Measurements from ENCODE around the gene SYNPO2. TPM values are rescaled to one million over a fixed set of nuclear protein-coding genes. Genes with fewer than 3 reads are reported as not detected.

SYNPO2 gene, protein sequence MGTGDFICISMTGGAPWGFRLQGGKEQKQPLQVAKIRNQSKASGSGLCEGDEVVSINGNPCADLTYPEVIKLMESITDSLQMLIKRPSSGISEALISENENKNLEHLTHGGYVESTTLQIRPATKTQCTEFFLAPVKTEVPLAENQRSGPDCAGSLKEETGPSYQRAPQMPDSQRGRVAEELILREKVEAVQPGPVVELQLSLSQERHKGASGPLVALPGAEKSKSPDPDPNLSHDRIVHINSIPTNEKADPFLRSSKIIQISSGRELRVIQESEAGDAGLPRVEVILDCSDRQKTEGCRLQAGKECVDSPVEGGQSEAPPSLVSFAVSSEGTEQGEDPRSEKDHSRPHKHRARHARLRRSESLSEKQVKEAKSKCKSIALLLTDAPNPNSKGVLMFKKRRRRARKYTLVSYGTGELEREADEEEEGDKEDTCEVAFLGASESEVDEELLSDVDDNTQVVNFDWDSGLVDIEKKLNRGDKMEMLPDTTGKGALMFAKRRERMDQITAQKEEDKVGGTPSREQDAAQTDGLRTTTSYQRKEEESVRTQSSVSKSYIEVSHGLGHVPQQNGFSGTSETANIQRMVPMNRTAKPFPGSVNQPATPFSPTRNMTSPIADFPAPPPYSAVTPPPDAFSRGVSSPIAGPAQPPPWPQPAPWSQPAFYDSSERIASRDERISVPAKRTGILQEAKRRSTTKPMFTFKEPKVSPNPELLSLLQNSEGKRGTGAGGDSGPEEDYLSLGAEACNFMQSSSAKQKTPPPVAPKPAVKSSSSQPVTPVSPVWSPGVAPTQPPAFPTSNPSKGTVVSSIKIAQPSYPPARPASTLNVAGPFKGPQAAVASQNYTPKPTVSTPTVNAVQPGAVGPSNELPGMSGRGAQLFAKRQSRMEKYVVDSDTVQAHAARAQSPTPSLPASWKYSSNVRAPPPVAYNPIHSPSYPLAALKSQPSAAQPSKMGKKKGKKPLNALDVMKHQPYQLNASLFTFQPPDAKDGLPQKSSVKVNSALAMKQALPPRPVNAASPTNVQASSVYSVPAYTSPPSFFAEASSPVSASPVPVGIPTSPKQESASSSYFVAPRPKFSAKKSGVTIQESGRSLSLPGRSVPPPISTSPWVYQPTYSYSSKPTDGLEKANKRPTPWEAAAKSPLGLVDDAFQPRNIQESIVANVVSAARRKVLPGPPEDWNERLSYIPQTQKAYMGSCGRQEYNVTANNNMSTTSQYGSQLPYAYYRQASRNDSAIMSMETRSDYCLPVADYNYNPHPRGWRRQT
- 0.10 and 0.46 TPM in 2 replicates for total RNA-seq (2014; rRNA removed; shearing (Covaris generic); ENCODE audit: low replicate concordance)

DNA sequence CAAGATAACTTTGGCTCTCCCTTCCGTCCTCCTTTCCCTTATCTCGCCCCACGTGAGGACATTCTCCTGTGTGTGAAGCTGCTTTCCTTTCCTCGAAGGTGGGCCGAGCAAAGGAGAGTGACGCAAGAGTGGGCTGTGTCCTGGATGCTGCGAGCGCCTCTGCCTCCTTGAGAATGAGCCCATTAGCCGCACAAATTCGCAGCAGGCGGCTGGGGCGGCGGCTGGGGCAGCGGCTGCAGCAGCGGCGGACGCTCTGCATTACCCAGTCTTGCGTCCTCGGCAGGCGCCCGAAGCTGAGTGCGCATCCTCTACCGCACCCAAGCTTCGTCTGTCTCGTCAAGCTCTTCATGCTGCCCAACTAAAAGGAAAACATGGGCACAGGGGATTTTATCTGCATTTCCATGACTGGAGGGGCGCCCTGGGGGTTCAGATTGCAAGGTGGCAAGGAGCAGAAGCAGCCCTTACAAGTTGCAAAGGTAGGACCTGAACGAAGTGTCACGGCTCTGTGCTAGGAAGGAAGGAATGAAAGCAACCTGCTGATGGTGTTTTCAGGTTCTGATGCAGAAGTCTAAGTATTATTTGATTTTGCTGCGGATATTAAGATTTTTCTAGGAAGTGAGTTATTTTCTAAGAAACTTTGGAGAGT lies at the start of gene SYNPO2:
Gene SYNPO2, plus strand, starts transcription at position 189 of the 646 bp plus-strand sequence. Its CDS starts 183 bp downstream, at position 372.
- Histone ChIP-seq H3K27me3 (peaks cover 3% of the 10 kb centered on the region; the same call in 1 of the 2 replicates), H3K36me3 (no peaks in the 10 kb centered on the region), H3K9me3 (no peaks in the 10 kb centered on the region), H3K4me3 (peak within 1 kb of the TSS; percentile 32)
- peak; percentile 70 for DNase-seq

DNA sequence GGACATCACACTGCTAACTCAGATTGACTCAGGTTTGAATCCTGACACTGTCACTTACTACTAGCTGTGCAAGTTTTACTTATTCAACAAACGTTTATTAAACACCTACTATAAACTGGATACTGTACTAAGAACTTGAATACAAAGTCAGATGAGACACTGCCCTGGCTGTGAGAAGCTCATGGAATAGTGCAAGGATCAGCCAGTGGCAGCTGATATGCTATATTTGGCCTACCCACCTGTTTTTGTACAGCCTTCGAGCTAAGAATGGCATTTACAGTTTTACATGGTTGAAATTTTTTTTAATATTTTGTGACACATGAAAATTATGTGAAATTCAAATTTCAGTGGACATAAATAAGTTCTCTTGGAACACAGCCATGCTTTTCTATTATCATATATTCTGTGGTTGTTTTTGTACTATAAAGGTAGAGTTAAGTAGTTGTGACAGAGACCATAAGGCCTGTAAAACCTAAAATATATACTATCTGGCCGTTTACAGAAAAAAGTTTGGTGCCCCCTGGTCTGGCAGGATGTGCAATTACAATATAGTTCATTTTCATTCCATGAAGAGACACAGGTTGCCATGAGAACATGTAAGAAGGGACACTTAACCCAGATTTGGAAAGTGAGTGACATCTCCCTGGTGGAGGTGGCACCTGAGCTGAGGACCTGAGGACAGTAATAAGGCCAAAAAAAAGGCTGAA lies 49.3 kb upstream of the SYNPO2 start:
- Histone ChIP-seq H3K9me3 (no peaks in the 10 kb centered on the region), H3K4me3 (no peak overlapping the region), H3K36me3 (no peaks in the 10 kb centered on the region; the same call in 1 of the 2 replicates), H3K27me3 (no peaks in the 10 kb centered on the region)
- DNase-seq: no peak

DNA sequence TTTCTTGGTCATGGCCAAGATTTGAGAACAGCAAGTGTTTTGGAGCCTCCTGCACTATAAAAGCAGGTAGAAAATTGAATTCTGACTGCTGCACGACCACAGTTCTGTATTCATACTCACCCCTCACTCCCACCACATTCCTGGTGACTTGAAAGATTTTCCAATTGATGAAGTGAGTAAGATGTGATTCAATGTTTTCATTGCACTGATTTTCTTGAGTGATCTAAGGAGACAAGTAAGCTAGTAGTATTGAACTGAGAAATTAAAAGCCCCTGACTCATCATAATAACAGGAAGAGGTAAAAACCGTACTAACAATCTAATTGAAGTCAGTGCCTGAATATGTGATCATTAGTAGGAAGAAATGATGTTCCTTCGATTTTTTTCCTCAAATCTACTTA lies 46.6 kb upstream of the SYNPO2 start:
- Histone ChIP-seq H3K9me3 (no peaks in the 10 kb centered on the region), H3K4me3 (no peak overlapping the region), H3K36me3 (no peaks in the 10 kb centered on the region), H3K27me3 (no peaks in the 10 kb centered on the region)
- no peak for DNase-seq

DNA sequence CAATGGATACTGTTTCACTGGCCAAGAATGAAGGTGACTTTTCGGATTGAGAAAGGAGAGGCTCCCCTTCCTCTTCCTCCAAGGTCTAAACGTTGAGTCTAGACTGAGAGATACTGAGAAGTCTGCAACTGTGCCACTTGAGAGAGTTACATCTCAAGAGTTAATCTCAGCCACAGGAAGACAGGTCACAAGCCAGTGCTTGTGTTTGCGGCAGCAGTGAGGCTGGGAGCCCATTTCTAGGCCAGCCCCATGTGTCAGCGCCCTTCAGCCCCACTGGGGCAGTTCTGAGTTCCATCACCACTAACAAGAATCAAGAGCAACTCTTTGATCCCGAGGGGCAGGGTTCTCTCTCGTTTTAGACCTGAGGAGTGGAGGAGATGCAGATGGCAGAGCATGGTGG lies 45.4 kb upstream of the SYNPO2 start:
- Histone ChIP-seq H3K27me3 (no peaks in the 10 kb centered on the region), H3K36me3 (no peaks in the 10 kb centered on the region), H3K4me3 (no peak overlapping the region), H3K9me3 (no peaks in the 10 kb centered on the region)
- DNase-seq: no peak

DNA sequence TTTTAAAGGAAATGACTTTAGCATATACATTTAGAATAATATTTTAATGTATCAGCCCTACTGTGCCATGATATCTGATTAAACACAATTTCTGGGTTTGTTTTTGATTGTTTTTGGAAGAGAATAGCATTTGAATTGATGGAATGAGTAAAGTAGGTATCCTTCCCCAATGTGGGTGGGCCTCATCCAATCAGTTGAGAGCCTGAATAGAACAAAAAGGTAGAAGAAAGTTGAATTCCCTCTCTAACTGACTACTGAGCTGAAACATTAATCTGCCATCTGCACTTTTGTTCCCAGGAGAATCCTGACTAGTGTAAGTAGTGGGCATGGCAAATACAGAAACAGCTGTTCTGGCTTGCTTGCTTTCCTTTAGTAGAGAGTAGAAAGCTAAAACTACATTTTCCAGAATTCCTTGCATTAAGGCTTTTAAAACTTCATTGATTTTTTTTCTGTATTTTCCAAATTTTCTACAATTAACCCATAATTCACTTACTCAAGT lies 43.1 kb upstream of the SYNPO2 start:
- Histone ChIP-seq H3K9me3 (no peaks in the 10 kb centered on the region), H3K4me3 (no peak overlapping the region), H3K27me3 (no peaks in the 10 kb centered on the region), H3K36me3 (no peaks in the 10 kb centered on the region)
- DNase-seq: no peak

DNA sequence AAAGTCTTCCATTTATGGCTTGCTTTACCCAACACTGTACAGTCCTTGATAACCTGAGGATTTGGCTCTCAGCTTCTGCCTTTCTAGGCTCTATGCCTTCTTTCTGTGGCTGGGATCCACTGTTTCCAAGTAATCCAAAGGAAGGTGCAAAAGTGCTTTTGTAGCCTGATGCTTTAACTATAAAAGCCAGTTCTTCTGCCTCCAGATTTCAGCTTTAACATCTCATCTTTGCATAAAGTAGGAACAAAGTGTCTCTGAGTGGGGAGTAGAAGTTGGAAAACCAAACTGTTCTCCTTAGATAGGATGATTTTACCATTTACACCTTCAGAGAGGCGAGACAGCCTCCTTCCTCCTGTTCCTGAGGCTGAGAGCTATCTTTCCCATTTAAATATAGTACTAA lies 41.7 kb upstream of the SYNPO2 start:
- no peak for DNase-seq
- Histone ChIP-seq H3K36me3 (no peaks in the 10 kb centered on the region), H3K9me3 (no peaks in the 10 kb centered on the region), H3K4me3 (no peak overlapping the region), H3K27me3 (no peaks in the 10 kb centered on the region)

DNA sequence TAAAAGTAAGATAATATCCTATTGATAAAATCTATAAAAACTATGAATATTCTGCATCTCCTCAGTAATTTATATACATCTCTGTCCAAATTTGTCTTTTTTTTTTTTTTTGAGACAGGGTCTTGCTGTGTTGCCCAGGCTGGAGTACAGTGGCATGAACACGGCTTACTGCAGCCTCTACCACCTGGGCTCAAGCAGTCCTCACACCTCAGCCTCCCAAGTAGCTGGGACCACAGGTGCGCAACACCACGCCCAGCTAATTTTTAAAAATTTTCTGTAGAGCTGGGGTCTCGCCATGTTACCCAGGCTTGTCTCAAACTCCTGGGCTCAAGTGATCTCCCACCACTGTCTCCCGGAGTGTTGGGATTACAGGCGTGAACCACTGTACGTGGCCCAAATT lies 40.4 kb upstream of the SYNPO2 start:
- DNase-seq: no peak

DNA sequence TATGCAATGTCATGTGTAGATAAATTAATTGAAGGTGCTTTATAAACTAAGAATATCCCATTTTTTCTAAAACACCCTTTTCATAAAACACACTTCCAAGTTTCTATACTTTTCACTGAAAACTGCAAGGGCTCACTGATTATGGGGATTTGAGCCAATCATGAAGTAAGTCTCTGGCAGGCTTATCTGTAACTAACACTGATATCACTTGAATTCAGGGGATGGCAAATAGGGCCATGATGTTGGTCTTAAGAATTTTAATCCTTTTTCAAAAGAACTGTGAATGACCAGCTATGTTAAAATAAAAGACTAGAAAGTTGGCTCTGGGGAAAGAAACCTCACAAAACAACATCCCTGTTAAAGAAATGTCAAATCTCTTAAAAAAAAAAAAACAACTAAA lies 39.8 kb upstream of the SYNPO2 start:
- Histone ChIP-seq H3K36me3 (no peaks in the 10 kb centered on the region), H3K27me3 (no peaks in the 10 kb centered on the region), H3K4me3 (no peak overlapping the region), H3K9me3 (no peaks in the 10 kb centered on the region)
- no peak for DNase-seq

More for the DNA sequence above, 40.4 kb upstream of the SYNPO2 start:
- no peak overlapping the region for H3K4me3 ChIP-seq
- no peaks in the 10 kb centered on the region for H3K27me3 ChIP-seq
- no peaks in the 10 kb centered on the region for H3K36me3 ChIP-seq
- H3K9me3 ChIP-seq: no peaks in the 10 kb centered on the region

DNA sequence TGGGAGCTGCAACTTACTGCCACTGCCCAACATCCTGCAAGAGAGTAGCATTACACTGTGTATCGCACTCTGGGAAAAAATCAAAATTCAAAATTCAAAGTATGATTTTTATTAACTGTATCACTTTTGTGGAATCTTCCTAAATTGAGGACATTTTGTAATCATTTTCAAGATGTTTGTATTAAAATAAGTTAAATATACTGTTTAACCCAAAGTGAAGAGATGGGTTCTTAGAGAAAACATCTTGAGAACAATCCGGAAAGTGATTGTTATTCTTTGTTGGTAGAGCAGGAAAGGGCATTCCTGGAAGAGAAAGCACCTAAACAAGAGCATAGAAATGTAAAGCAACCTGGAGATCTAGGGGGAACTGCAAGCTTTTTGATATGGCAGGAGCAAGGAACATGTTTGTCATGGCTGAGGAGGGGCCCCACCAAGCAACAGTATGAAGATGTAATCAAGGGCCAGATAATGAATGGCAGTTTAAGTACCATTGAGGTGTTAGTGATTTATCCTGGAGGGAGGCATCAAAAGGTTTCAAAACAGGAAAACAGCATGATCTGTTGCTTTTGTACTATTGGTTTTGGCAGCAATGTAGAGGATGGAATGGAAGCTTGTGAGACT lies 38.7 kb upstream of the SYNPO2 start:
- Histone ChIP-seq H3K4me3 (peak overlapping the region; percentile 33), H3K27me3 (no peaks in the 10 kb centered on the region), H3K36me3 (no peaks in the 10 kb centered on the region), H3K9me3 (no peaks in the 10 kb centered on the region)
- DNase-seq: no peak

DNA sequence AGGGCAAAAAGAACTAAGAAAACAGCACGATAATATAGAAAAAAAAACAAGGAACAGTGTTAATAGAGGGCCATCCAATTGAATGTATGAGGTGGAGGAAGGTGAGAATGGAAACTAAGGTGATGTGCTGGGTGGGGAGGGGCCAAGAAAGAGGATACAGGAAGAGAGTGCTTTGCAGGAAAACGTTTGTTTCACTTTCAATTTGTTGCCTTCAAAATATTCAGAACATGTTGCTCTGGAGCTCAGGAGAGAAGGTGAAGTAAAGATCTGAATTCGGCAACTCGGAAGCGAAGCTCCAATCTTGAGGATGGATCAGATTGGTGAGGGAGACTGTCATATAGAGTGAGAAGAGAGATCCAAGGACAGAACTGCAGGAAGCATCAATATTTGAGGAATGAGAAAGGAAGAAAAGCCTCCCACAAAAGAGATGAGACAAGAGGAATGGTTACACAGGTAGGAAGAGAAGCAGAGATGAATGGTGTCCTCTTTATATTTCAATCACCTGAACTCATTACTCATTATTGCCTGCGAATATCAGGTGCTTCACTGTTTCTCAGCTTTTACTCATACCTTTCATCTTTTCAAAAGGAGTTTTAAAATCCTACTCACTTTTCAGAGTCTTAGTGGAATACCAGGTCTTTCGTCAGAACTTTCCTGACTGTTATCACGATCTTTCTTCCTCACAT lies 38.0 kb upstream of the SYNPO2 start:
- Histone ChIP-seq H3K36me3 (no peaks in the 10 kb centered on the region), H3K27me3 (no peaks in the 10 kb centered on the region), H3K4me3 (peak overlapping the region; percentile 33), H3K9me3 (no peaks in the 10 kb centered on the region)
- DNase-seq: no peak

DNA sequence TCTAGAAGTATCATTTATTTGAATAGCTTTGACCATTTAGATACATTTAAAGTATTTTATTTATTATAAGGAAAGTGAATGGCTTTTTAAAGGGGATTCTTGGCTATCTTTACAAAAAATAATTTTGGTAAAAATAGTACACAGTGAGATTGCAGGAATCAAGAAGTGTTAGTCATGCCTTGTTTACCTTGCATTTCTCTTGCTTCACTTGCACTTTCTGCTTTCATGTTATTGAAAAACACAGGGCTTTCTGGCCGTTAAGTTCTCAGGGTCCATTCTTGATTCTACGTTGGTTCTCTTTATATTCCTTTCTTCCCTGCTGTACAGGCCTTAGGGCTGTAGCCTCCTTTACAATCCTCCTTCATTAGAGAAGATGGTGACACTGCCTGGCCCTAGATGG lies 30.9 kb upstream of the SYNPO2 start:
- no peaks in the 10 kb centered on the region for H3K27me3 ChIP-seq
- H3K4me3 ChIP-seq: no peak overlapping the region
- H3K36me3 ChIP-seq: no peaks in the 10 kb centered on the region
- no peaks in the 10 kb centered on the region for H3K9me3 ChIP-seq
- DNase-seq: no peak

DNA sequence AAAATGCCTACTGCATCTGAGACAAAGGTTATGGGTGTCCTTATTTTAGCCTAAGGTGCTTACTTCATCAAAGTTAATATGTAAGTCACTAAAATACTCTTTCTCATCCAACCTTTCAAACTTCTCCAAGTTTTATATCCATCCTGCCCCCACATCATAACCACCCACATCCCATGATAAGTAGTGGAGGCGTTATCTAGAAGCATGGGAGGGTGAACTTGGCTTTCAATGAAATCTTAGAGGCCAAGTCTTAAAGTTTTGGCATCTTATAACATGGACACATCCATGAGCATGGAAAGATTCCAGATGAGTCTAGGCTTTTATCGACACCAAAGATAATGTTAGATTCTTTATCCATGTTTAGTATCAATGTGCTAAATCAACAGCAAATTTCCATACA lies 29.9 kb upstream of the SYNPO2 start:
- no peak for DNase-seq
- Histone ChIP-seq H3K36me3 (no peaks in the 10 kb centered on the region), H3K27me3 (no peaks in the 10 kb centered on the region), H3K4me3 (no peak overlapping the region), H3K9me3 (no peaks in the 10 kb centered on the region)

DNA sequence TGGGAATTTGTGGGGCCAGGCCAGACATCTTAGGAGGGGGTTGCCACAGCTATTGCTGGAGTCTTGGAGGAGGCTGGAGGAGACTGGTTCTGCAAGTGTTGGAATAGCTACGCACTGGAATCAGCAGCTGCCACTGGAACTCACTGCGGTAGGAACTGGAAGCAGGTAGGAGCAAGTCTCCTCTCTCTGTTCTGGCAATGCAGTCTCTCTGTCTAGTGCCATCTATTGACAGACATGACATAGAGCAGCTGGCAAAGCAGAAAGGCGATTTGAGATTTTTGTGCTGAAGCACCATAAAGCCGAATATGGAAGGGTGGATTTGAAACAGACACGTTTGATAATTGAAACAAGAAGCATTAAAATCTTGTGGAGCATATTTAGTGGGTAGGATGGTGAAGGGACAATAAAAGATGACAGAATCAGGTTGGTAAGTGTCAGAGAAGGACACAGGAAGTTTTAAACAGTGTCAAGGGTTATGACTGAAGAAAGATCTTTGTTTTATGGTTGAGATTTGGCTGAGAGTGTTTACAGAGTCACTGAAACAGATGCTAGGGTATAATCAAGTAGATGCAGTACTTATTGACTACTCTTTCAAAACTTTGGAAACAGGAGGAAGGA lies 23.5 kb upstream of the SYNPO2 start:
- Histone ChIP-seq H3K9me3 (no peaks in the 10 kb centered on the region), H3K4me3 (no peak overlapping the region)

DNA sequence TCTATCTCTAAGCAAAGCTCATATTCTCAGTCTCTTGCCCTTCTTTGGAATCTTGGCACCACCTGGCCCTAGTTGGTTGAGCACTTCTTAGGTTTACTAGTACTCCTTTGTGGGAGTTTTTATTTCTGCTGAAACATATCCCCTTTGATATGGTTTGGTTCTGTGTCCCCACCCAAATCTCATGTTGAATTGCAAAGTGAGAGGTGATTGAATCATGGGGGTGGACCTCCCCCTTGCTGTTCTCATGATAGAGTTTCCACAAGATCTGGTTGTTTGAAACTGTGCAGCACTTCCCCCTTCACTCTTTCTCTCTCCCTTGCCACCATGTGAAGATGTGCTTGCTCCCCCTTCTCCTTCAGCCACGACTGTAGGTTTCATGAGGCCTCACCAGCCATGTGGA lies 22.2 kb upstream of the SYNPO2 start:
- DNase-seq: no peak
- Histone ChIP-seq H3K4me3 (no peak overlapping the region), H3K36me3 (no peaks in the 10 kb centered on the region), H3K27me3 (no peaks in the 10 kb centered on the region), H3K9me3 (no peaks in the 10 kb centered on the region)

More for the DNA sequence above, 23.5 kb upstream of the SYNPO2 start:
- Histone ChIP-seq H3K27me3 (no peaks in the 10 kb centered on the region), H3K36me3 (no peaks in the 10 kb centered on the region)
- DNase-seq: no peak
